GM23338 (cell line): ENCODE results near the gene SLC25A34. TPM values are rescaled to one million over a fixed set of nuclear protein-coding genes. Genes with fewer than 3 reads are reported as not detected.

Source experiments
- EZH2phosphoT487 ChIP-seq: fragments of 200-600 bp; sonication (generic); IDR thresholded peaks from one replicate; pipeline ENCODE4 v1.8.1; 2018; ENCODE audit warnings: antibody characterized with exemption; ENCODE audit not compliant: unreplicated experiment
- NANOG ChIP-seq: IDR thresholded peaks from 2 replicates; pipeline ENCODE4 v1.6.1; 2016; ENCODE audit warnings: antibody characterized with exemption, borderline replicate concordance
- ZNF462 ChIP-seq: fragments of 250-450 bp; sonication (Bioruptor Pico); IDR thresholded peaks from 2 replicates; pipeline ENCODE4 v1.5.0; 2020; ENCODE audit warnings: mild to moderate bottlenecking, moderate library complexity
- polyA plus RNA-seq: library from polyadenylated mRNA; unstranded; fragments of >200 nt; fragmentation: Nextera tagmentation; extraction: Ambion mirVana; gene quantifications from 2 replicates; pipeline ENCODE4 v1.2.1, GENCODE V29; 2016
- total RNA-seq: library from RNA; depleted of rRNA; stranded (reverse); fragments of >200 nt; shearing (Covaris generic); gene quantifications from 2 replicates; pipeline ENCODE4 v1.2.3, GENCODE V29; 2014
- TF ChIP-seq, protein P1 (sequence below), 2 experiments: fragments of 200-600 bp in 1 of 2; sonication (generic) in 1 of 2; conservative IDR thresholded peaks; 2 replicates each; pipeline versions ENCODE4 v1.5.1 to v1.6.1; 2016 to 2017; ENCODE audit warnings: antibody characterized with exemption in 2 of 2, low read depth in 2 of 2, mild to moderate bottlenecking in 2 of 2, moderate library complexity in 1 of 2
- TF ChIP-seq, protein P2 (sequence below): IDR thresholded peaks from 2 replicates; pipeline ENCODE4 v1.6.1; 2016; ENCODE audit warnings: antibody characterized with exemption

SLC25A34 gene
- total and polyA plus RNA-seq, 2 experiments from 2014 or later = 0.11 to 3.5 TPM

- no peak for TF ChIP-seq ZNF462 (CRISPR knock-in tag)
- TF ChIP-seq EZH2phosphoT487 = no peak
- TF ChIP-seq NANOG = no peak
- TF ChIP-seq, protein P1, sequence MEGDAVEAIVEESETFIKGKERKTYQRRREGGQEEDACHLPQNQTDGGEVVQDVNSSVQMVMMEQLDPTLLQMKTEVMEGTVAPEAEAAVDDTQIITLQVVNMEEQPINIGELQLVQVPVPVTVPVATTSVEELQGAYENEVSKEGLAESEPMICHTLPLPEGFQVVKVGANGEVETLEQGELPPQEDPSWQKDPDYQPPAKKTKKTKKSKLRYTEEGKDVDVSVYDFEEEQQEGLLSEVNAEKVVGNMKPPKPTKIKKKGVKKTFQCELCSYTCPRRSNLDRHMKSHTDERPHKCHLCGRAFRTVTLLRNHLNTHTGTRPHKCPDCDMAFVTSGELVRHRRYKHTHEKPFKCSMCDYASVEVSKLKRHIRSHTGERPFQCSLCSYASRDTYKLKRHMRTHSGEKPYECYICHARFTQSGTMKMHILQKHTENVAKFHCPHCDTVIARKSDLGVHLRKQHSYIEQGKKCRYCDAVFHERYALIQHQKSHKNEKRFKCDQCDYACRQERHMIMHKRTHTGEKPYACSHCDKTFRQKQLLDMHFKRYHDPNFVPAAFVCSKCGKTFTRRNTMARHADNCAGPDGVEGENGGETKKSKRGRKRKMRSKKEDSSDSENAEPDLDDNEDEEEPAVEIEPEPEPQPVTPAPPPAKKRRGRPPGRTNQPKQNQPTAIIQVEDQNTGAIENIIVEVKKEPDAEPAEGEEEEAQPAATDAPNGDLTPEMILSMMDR (conservative IDR thresholded peaks at IDR 0.05; ENCODE audit: low read depth in 2 of 2) = no peak
- TF ChIP-seq, protein P2, sequence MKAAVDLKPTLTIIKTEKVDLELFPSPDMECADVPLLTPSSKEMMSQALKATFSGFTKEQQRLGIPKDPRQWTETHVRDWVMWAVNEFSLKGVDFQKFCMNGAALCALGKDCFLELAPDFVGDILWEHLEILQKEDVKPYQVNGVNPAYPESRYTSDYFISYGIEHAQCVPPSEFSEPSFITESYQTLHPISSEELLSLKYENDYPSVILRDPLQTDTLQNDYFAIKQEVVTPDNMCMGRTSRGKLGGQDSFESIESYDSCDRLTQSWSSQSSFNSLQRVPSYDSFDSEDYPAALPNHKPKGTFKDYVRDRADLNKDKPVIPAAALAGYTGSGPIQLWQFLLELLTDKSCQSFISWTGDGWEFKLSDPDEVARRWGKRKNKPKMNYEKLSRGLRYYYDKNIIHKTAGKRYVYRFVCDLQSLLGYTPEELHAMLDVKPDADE = no peak
Measured at GRCh38 chr1:15755646-15756040, 19.6 kb downstream of the SLC25A34 start (continued).
